Measurements from ENCODE around the gene PHLDA3.
"Not testable (repeated sequence)": the region's sequence is repeated elsewhere in the genome, so short reads cannot be mapped to it uniquely, and the experiment has no call there.

Gene PHLDA3

GRCh38 chr1:201495551-201496295, 26.7 kb upstream of the PHLDA3 start:
- TF ChIP-seq CTCF (IDR thresholded peaks at IDR 0.05; ENCODE audit: poor library complexity, severe bottlenecking): no peak
- ATAC-seq (ENCODE audit: low read depth): peak; percentile 68
- H3K9me3 ChIP-seq (ENCODE audit: severe bottlenecking): no peaks in the 10 kb centered on the region
- no peak overlapping the region for H3K4me3 ChIP-seq (ENCODE audit: severe bottlenecking)
- peak overlapping the region; percentile 47 for H3K27ac ChIP-seq (ENCODE audit: poor library complexity, severe bottlenecking)
- H3K4me1 ChIP-seq (ENCODE audit: insufficient read depth, poor library complexity, severe bottlenecking): peaks cover 23% of the 10 kb centered on the region
- no peak for DNase-seq (ENCODE audit: low spot score)
- no peaks in the 10 kb centered on the region for H3K27me3 ChIP-seq (ENCODE audit: insufficient read depth, poor library complexity, severe bottlenecking)
- peaks cover 75% of the 10 kb centered on the region for H3K36me3 ChIP-seq (ENCODE audit: low read depth)

- TF ChIP-seq CTCF (IDR thresholded peaks at IDR 0.05; ENCODE audit: poor library complexity, severe bottlenecking): no peak
- peaks cover 38% of the 10 kb centered on the region for H3K4me1 ChIP-seq (ENCODE audit: insufficient read depth, poor library complexity, severe bottlenecking)
- peaks cover 74% of the 10 kb centered on the region for H3K36me3 ChIP-seq (ENCODE audit: low read depth)
- no peak overlapping the region for H3K4me3 ChIP-seq (ENCODE audit: severe bottlenecking)
- no peak for ATAC-seq (ENCODE audit: low read depth)
- H3K27me3 ChIP-seq (ENCODE audit: insufficient read depth, poor library complexity, severe bottlenecking): no peaks in the 10 kb centered on the region
- no peak overlapping the region for H3K27ac ChIP-seq (ENCODE audit: poor library complexity, severe bottlenecking)
- DNase-seq (ENCODE audit: low spot score): no peak
- H3K9me3 ChIP-seq (ENCODE audit: severe bottlenecking): no peaks in the 10 kb centered on the region
Observed at GRCh38 chr1:201493757-201494617, 25.0 kb upstream of the PHLDA3 start.

- H3K36me3 ChIP-seq (ENCODE audit: low read depth): peaks cover 78% of the 10 kb centered on the region
Observed at GRCh38 chr1:201493026-201493656, 24.2 kb upstream of the PHLDA3 start.

GRCh38 chr1:201491896-201492511, 23.0 kb upstream of the PHLDA3 start:
- H3K9me3 ChIP-seq (ENCODE audit: severe bottlenecking): no peaks in the 10 kb centered on the region
- peaks cover 44% of the 10 kb centered on the region for H3K4me1 ChIP-seq (ENCODE audit: insufficient read depth, poor library complexity, severe bottlenecking)
- H3K36me3 ChIP-seq (ENCODE audit: low read depth): peaks cover 81% of the 10 kb centered on the region
- no peak for DNase-seq (ENCODE audit: low spot score)
- no peak for ATAC-seq (ENCODE audit: low read depth)
- H3K27ac ChIP-seq (ENCODE audit: poor library complexity, severe bottlenecking): peak overlapping the region; percentile 84
- no peak for TF ChIP-seq CTCF (IDR thresholded peaks at IDR 0.05; ENCODE audit: poor library complexity, severe bottlenecking)
- no peak overlapping the region for H3K4me3 ChIP-seq (ENCODE audit: severe bottlenecking)
- no peaks in the 10 kb centered on the region for H3K27me3 ChIP-seq (ENCODE audit: insufficient read depth, poor library complexity, severe bottlenecking)

More at GRCh38 chr1:201493026-201493656, 24.2 kb upstream of the PHLDA3 start:
- ATAC-seq (ENCODE audit: low read depth); H3K4me3 ChIP-seq (ENCODE audit: severe bottlenecking); H3K27me3 ChIP-seq (ENCODE audit: insufficient read depth, poor library complexity, severe bottlenecking); H3K9me3 ChIP-seq (ENCODE audit: severe bottlenecking); DNase-seq (ENCODE audit: low spot score): not testable (repeated sequence)
- H3K4me1 ChIP-seq (ENCODE audit: insufficient read depth, poor library complexity, severe bottlenecking): peaks cover 44% of the 10 kb centered on the region
- peak overlapping the region; percentile 84 for H3K27ac ChIP-seq (ENCODE audit: poor library complexity, severe bottlenecking)

- no peak for TF ChIP-seq CTCF (IDR thresholded peaks at IDR 0.05; ENCODE audit: poor library complexity, severe bottlenecking)
- H3K4me1 ChIP-seq (ENCODE audit: insufficient read depth, poor library complexity, severe bottlenecking): peaks cover 31% of the 10 kb centered on the region
Observed at GRCh38 chr1:201490708-201491131, 21.7 kb upstream of the PHLDA3 start.

More at GRCh38 chr1:201490708-201491131, 21.7 kb upstream of the PHLDA3 start:
- no peak overlapping the region for H3K4me3 ChIP-seq (ENCODE audit: severe bottlenecking)
- DNase-seq (ENCODE audit: low spot score) (no peak), ATAC-seq (ENCODE audit: low read depth) (no peak)
- H3K27ac ChIP-seq (ENCODE audit: poor library complexity, severe bottlenecking): peak overlapping the region; percentile 84
- no peaks in the 10 kb centered on the region for H3K9me3 ChIP-seq (ENCODE audit: severe bottlenecking)
- no peaks in the 10 kb centered on the region for H3K27me3 ChIP-seq (ENCODE audit: insufficient read depth, poor library complexity, severe bottlenecking)
- H3K36me3 ChIP-seq (ENCODE audit: low read depth): peaks cover 82% of the 10 kb centered on the region

Data from RWPE2 (cell line).